ENCODE data around the gene TBC1D4. TPM values are rescaled to one million over a fixed set of nuclear protein-coding genes. Genes with fewer than 3 reads are reported as not detected.

TBC1D4 gene
- total RNA-seq, 2 experiments from 2014 or later: 37.4 to 42.0 TPM

- no peak for DNase-seq
- H3K9me3 Mint-ChIP-seq: no peaks in the 10 kb centered on the region
- Histone ChIP-seq H3K36me3 (ENCODE audit: insufficient read depth, low read length) (no peaks in the 10 kb centered on the region), H3K27ac (ENCODE audit: low read depth in 1 of 2, low read length in 2 of 2) (no peak overlapping the region), H3K27me3 (ENCODE audit: control insufficient read depth in 1 of 2, insufficient read depth in 2 of 2, low read length in 2 of 2) (no peaks in the 10 kb centered on the region), H3K9me3 (ENCODE audit: control insufficient read depth in 1 of 2, insufficient read depth in 1 of 2, low read length in 2 of 2) (no peaks in the 10 kb centered on the region), H3K4me1 (ENCODE audit: insufficient read depth, low read length) (no peaks in the 10 kb centered on the region), H3K4me3 (ENCODE audit: low read length) (no peak overlapping the region)
- ATAC-seq (ENCODE audit: poor library complexity): no peak
- H3K36me3 Mint-ChIP-seq (ENCODE audit: low read depth): no peaks in the 10 kb centered on the region
- peaks cover 4% of the 10 kb centered on the region for H3K4me1 Mint-ChIP-seq (ENCODE audit: low read depth)
- no peak for TF ChIP-seq CTCF (IDR thresholded peaks at IDR 0.05)
- H3K27ac Mint-ChIP-seq: no peak overlapping the region
- ChIA-PET CTCF (no interaction called here), POLR2A (no interaction called here)
- intact Hi-C loops (cut with DNase I, micrococcal nuclease): loop anchor here (5.0 kb wide), 2 partner anchors 107 to 1102 kb away; no protein-coding TSS in a partner anchor
- no peak overlapping the region for H3K4me3 Mint-ChIP-seq
- no peaks in the 10 kb centered on the region for H3K27me3 Mint-ChIP-seq
Observed at GRCh38 chr13:75370774-75371173, 111.2 kb downstream of the TBC1D4 start.

DNA sequence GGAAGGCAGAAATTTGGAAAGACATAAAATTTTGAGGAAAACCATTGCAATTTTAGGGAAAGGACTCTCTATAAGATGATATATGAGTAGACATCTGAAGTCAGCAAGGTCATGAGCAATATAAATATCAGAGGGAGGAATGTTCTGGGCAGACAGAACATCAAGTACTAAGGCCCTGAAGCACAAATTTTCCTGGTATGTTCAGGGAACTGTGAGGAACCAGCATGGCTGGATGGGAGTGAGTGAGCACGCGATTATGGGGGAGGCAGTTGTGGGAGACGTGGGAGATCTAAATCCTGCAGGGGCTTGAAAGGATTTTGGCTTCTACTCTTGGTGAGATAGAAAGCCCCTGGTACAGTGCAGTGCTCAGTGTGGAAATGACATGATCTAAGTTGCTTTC, 112.0 kb downstream of the TBC1D4 start:
- Histone ChIP-seq H3K36me3 (ENCODE audit: insufficient read depth, low read length) (no peaks in the 10 kb centered on the region), H3K4me1 (ENCODE audit: insufficient read depth, low read length) (no peaks in the 10 kb centered on the region), H3K4me3 (ENCODE audit: low read length) (no peak overlapping the region), H3K27me3 (ENCODE audit: control insufficient read depth in 1 of 2, insufficient read depth in 2 of 2, low read length in 2 of 2) (no peaks in the 10 kb centered on the region), H3K9me3 (ENCODE audit: control insufficient read depth in 1 of 2, insufficient read depth in 1 of 2, low read length in 2 of 2) (no peaks in the 10 kb centered on the region), H3K27ac (ENCODE audit: low read depth in 1 of 2, low read length in 2 of 2) (no peak overlapping the region)
- intact Hi-C loops (cut with DNase I, micrococcal nuclease): loop anchor here (2.0 to 5.0 kb wide), 3 partner anchors 107 to 1102 kb away; no protein-coding TSS in a partner anchor
- ATAC-seq (ENCODE audit: poor library complexity) (no peak), DNase-seq (no peak)
- H3K27me3 Mint-ChIP-seq: no peaks in the 10 kb centered on the region
- no peaks in the 10 kb centered on the region for H3K36me3 Mint-ChIP-seq (ENCODE audit: low read depth)
- peaks cover 8% of the 10 kb centered on the region for H3K4me1 Mint-ChIP-seq (ENCODE audit: low read depth)
- TF ChIP-seq CTCF (IDR thresholded peaks at IDR 0.05): no peak
- no peaks in the 10 kb centered on the region for H3K9me3 Mint-ChIP-seq
- no peak overlapping the region for H3K27ac Mint-ChIP-seq
- no peak overlapping the region for H3K4me3 Mint-ChIP-seq
- ChIA-PET POLR2A (no interaction called here), CTCF (no interaction called here)

GRCh38 chr13:75368167-75368566, 113.8 kb downstream of the TBC1D4 start:
- no peaks in the 10 kb centered on the region for H3K9me3 Mint-ChIP-seq
- H3K27me3 ChIP-seq (ENCODE audit: control insufficient read depth in 1 of 2, insufficient read depth in 2 of 2, low read length in 2 of 2): no peaks in the 10 kb centered on the region
- POLR2A ChIA-PET: interaction anchor here (1.1 kb wide), 1 partner anchor 42 kb away, joined by 7 read pairs; no protein-coding TSS in a partner anchor

More at GRCh38 chr13:75368167-75368566, 113.8 kb downstream of the TBC1D4 start:
- Histone ChIP-seq H3K9me3 (ENCODE audit: control insufficient read depth in 1 of 2, insufficient read depth in 1 of 2, low read length in 2 of 2) (no peaks in the 10 kb centered on the region), H3K4me3 (ENCODE audit: low read length) (no peak overlapping the region), H3K4me1 (ENCODE audit: insufficient read depth, low read length) (no peaks in the 10 kb centered on the region), H3K27ac (ENCODE audit: low read depth in 1 of 2, low read length in 2 of 2) (no peak overlapping the region), H3K36me3 (ENCODE audit: insufficient read depth, low read length) (no peaks in the 10 kb centered on the region)
- H3K27ac Mint-ChIP-seq: no peak overlapping the region
- no peak overlapping the region for H3K4me3 Mint-ChIP-seq
- DNase-seq: no peak
- TF ChIP-seq CTCF (IDR thresholded peaks at IDR 0.05): no peak
- intact Hi-C loops (cut with DNase I, micrococcal nuclease): loop anchor here in 1 of 2 experiments (2.0 kb wide), 1 partner anchor 179 kb away; no protein-coding TSS in a partner anchor
- CTCF ChIA-PET: interaction anchor here (1.0 to 1.6 kb wide), 2 partner anchors 11 to 37 kb away, joined by 3 to 6 read pairs; no protein-coding TSS in a partner anchor
- H3K36me3 Mint-ChIP-seq (ENCODE audit: low read depth): no peaks in the 10 kb centered on the region
- peaks cover 8% of the 10 kb centered on the region for H3K4me1 Mint-ChIP-seq (ENCODE audit: low read depth)
- no peaks in the 10 kb centered on the region for H3K27me3 Mint-ChIP-seq
- no peak for ATAC-seq (ENCODE audit: poor library complexity)

All from CD4-positive, alpha-beta T cell (primary cell).